ENCODE measurements around the gene TTC28. TPM values are rescaled to one million over a fixed set of nuclear protein-coding genes. Genes with fewer than 3 reads are reported as not detected.

TTC28 gene
- polyA plus RNA-seq, 12 donors: 20.5 to 38.3 (median 28.6) TPM

- peak; percentile 73 for DNase-seq
Observed at GRCh38 chr22:28283068-28283654, 396.5 kb downstream of the TTC28 start.

- no peak for DNase-seq
Observed at GRCh38 chr22:28282405-28283067, 397.1 kb downstream of the TTC28 start.

GRCh38 chr22:28279888-28280287 lies 399.8 kb downstream of the TTC28 start:
- DNase-seq: no peak

DNA sequence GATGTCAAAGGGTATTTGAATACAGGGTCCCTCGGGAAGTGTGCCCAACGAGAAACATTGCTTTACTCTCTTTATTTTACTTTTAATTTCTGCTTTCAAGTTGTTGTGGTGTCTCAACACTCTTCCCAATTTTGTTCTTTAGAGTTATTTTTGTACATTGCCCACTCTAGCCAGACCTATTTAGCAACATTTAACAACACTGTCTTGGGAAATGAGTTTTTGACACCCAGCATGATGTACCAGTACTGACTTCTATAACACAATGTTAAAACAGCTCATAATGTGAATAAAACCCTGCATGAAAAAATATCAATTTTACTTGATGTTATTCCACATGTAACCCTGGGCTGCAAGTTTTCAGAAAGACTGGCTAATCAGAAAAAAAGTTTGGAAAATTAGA lies 410.4 kb downstream of the TTC28 start:
- DNase-seq: no peak

DNA sequence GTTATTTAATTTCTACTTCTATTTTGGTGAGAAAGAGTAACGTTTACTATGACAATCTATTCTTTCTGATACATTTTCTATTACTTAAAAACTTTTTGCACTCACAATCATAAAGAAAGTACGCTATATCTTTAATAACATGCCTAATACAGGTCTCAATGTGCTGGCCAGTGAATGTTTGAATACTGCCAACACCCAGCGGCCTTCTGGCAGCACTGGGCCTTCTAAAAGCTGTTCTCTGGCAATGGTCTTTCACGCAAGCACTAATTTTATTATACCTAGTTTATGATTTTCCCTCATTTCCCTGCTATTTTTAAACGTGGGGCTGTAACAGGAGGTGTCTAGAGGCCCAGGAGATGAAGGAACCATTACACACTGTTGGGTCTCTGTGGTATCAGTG lies 410.8 kb downstream of the TTC28 start:
- DNase-seq: no peak

GRCh38 chr22:28268171-28268570 lies 411.5 kb downstream of the TTC28 start:
- DNase-seq: no peak

DNA sequence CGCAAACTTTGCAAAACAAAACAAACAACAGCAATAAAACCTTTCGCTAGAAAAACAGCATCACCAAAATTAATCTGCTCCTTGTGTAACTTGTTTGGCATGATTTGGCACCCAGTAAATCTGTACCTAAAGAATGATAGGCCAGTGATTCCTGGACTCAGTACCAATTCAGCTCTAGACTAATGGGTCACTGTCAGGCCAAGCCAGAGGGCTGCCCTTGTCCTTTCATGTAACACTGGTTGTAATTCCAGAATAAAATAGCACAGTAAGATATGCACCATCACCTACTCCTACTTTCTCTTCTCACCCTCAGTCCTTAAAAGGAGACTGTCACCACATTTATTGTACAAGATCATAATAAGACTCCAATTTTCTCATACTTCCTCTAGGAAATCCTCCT lies 419.0 kb downstream of the TTC28 start:
- no peak for DNase-seq

DNA sequence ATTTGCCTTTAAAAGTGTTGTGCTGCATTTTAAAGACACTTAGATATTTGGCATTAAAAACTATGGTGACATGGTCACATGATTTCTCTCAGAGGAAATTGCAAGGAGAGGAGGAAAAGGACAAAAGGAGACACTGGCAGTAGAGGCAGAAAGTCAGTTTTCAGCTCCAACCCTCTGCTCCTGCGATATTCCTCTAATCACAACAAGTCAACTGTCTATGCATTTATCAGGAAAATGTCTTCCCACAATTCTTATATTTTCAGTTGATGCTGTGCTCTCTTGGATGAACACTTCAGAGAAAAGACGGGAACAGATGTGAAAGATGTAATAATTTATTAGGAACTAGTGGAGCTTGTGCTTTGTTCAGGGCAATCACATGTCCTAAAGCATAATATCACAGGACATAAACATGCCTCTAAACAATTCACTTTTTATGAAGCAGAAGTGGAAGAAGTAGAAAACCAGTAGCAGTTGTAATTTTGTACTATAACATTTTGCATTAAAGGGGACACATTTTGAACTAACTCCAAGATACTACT lies 419.8 kb downstream of the TTC28 start:
- DNase-seq: no peak

GRCh38 chr22:28254396-28254795 lies 425.2 kb downstream of the TTC28 start:
- no peak for DNase-seq

DNA sequence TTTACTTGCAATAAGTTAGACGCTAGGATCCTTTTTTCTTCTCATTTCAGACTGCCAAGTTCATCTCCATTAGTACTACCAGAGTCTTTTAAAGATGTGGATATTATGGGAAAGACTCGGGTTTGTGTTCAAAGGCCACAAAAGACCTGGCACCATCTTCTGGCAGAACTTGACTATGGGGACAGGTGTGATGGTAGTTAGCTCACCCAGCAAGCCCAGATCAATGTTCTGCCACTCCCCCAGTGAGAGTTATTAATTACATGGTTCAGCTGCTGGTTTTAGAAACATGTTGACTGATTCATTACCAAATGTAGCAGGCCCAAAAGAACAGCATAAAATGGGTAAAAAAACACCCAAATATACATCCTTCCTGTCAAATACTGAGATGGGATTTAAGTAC lies 427.1 kb downstream of the TTC28 start:
- DNase-seq: no peak

DNA sequence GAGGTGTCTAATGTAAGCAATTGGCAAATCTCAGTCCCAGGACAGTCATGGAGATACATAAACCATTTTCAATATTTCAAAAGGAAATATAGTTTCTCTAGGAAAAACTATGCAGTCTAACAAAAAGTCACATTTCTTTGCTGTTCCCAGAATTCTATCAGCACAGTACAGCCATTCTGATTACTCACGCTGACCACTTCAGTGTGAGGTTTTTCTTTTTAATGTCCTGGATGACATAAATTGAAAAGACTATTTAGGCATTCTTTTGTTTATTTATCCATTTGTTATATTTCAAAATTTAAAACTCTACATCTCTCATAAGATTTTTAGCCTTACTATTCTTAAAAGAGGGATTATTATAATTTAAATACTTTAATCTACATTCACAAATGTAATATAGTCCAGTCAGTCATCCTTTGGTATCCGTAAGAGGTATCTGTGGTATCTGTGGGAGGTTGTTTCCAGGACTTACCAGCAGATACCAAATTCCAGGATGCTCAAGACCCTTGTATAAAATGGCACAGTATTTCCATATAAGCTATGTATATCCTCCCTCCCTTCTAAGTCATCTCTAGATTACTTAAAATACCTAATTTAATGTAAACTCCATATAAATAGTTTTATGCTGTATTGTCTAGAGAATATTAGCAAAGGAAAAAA lies 429.5 kb downstream of the TTC28 start:
- no peak for DNase-seq

DNA sequence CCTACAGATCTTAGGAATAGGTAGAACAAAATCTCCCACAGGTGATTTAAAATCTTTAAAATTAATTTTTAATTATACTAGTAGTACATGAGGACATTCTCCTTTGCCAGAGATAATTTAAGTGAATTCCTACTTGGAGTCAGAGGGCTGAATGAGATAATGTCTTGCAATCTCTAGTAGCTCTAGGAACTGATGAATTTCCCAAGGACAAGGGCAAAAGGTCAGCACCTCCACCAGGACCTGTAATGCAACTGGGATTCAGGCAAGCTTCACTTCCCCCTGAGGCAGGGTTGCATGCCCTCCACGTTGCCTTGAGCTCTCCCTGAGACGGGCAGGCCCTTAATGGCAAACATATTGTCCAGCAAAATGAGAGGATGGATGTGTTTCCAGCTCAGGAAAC lies 430.2 kb downstream of the TTC28 start:
- DNase-seq: no peak

- DNase-seq: no peak
Observed at GRCh38 chr22:28247667-28248363, 431.8 kb downstream of the TTC28 start.

DNA sequence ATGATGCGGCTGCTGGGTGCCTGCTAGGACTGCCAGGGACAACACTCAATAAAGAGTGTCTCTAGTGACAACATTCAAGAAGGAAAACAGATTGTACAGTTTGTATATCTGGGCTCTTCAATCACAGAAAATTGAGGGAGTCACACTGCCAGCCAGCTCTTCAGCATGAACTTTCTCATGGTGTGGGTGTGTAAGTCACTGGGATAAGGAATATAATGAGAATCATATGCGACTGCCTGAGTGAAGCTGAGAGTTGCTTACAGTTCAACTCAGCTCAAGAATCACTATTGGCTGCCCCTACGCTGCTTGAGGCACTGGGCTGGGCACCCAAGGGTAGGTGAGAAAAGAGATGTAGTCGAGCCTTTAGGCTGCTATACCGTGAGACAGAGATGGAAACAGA lies 432.5 kb downstream of the TTC28 start:
- DNase-seq: no peak

GRCh38 chr22:28246397-28246796 lies 433.2 kb downstream of the TTC28 start:
- DNase-seq: no peak

GRCh38 chr22:28245579-28246224 lies 433.9 kb downstream of the TTC28 start:
- DNase-seq: no peak

- DNase-seq: no peak
Observed at GRCh38 chr22:28244757-28245156, 434.9 kb downstream of the TTC28 start.

- DNase-seq: no peak
Observed at GRCh38 chr22:28243539-28243938, 436.1 kb downstream of the TTC28 start.

GRCh38 chr22:28241656-28242290 lies 437.9 kb downstream of the TTC28 start:
- no peak for DNase-seq

- no peak for DNase-seq
Observed at GRCh38 chr22:28239941-28240340, 439.7 kb downstream of the TTC28 start.

DNA sequence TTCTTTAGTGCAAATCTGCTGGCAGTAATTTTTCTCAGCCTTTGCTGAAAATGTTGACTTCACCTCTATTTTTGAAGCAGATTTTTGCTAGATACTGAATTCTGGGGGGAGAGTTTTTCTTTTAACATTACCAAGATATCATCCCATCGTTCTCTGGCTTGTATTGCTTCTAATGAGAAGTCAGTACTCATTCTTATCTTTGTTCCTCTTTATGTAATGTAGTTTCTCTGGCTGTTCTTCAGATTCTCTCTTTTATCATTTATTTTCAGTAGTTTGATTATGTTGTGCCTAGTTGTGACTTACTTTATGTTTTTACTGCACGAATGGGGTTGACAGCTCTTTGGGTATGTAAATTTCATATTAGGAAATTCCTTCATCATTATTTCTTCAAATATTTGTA lies 441.9 kb downstream of the TTC28 start:
- no peak for DNase-seq

DNA sequence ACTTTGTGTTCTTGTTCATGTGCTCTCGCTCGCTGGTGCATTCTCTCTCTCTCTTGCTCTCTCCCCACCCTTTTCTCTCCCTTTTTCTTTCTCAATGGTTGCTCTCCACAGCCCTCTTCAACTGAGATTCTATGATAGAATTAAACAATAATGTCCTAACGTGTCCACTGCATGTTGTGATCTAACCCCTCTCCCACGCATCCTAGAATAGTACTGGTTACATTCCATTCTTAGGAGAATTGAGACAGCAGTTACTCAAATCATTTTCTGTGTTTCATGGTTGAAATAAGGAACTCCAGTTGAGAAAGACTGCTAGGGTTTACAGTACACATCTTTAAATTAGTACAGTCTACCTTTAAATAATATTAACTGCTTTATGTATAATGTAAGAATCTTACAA lies 442.5 kb downstream of the TTC28 start:
- no peak for DNase-seq
